GM12878 (cell line): ENCODE measurements around the gene KIF6. TPM values are rescaled to one million over a fixed set of nuclear protein-coding genes. Genes with fewer than 3 reads are reported as not detected.

Experiments used
- ATAC-seq: fragments of 200-7000 bp; cut with Tn5 transposase; 3 replicates; pipeline ENCODE4 v1.9.1; 2020; ENCODE audit warnings: mild to moderate bottlenecking, moderate library complexity
- BruUV-seq: library from RNA; stranded (reverse); fragments of 400-500 nt; replicated peaks from 2 replicates; lab custom pipeline; 2021; lab: Mats Ljungman, UMichigan
- CTCF ChIA-PET: fragments of 300-600 bp; sonication (Branson Sonifier 250); formaldehyde crosslinking; extraction: SDS; loops from one replicate; lab custom pipeline; 2021; ENCODE audit warnings: inconsistent platforms; lab: Yijun Ruan, JAX
- POLR2A ChIA-PET: fragments of 350-600 bp; formaldehyde crosslinking; extraction: SDS; loops from one replicate; lab custom pipeline; 2021; ENCODE audit warnings: inconsistent platforms; lab: Charles Lee
- RAD21 ChIA-PET: fragments of 300-600 bp; sonication (Branson Sonifier 250); formaldehyde crosslinking; loops from one replicate; lab custom pipeline; 2023; ENCODE audit warnings: antibody characterized with exemption; ENCODE audit not compliant: unreplicated experiment; lab: Charles Lee
- SMC1A ChIA-PET: fragments of 300-600 bp; sonication (Branson Sonifier 250); formaldehyde crosslinking; loops from one replicate; lab custom pipeline; 2023; ENCODE audit not compliant: unreplicated experiment, uncharacterized antibody; lab: Charles Lee
- DNase-seq: peaks from one replicate; pipeline ENCODE4 v3.0.0-alpha.2; 2011; ENCODE audit warnings: low read depth, low spot score
- FAIRE-seq: peaks from 3 replicates; lab custom pipeline; 2011; peaks lifted over from hg19 to GRCh38; lab: Jason Lieb, UNC
- H2AFZ ChIP-seq: 2 replicates; pipeline ENCODE4 v1.6.0; 2011; ENCODE audit warnings: low read depth, low read length, control low read depth; ENCODE audit not compliant: control insufficient read depth
- H3K27ac ChIP-seq: 2 replicates; pipeline ENCODE4 v1.5.1; 2011; ENCODE audit warnings: control low read depth; ENCODE audit not compliant: control insufficient read depth, insufficient read depth
- H3K27me3 ChIP-seq, 2 experiments: replicated peaks in 1 of 2; 2 replicates each; pipeline versions ENCODE4 v1.6.0 to v1.6.1; 2011; ENCODE audit warnings: low read length in 1 of 2; ENCODE audit not compliant: control insufficient read depth in 2 of 2, insufficient read depth in 2 of 2
- H3K36me3 ChIP-seq, 2 experiments: 2 replicates each; pipeline ENCODE4 v1.5.1; 2011; ENCODE audit warnings: low read length in 1 of 2; ENCODE audit not compliant: control insufficient read depth in 2 of 2, insufficient read depth in 2 of 2
- H3K4me1 ChIP-seq: 2 replicates; pipeline ENCODE4 v1.6.1; 2011; ENCODE audit warnings: mild to moderate bottlenecking, low read length, moderate library complexity, mixed read lengths; ENCODE audit not compliant: control insufficient read depth, insufficient read depth
- H3K4me2 ChIP-seq: 2 replicates; pipeline ENCODE4 v1.6.0; 2011; ENCODE audit warnings: control low read depth; ENCODE audit not compliant: control insufficient read depth, insufficient read depth
- H3K4me3 ChIP-seq: fragments of 200-600 bp; sonication (generic); 2 replicates; pipeline ENCODE4 v1.5.1; 2016
- H3K79me2 ChIP-seq: 2 replicates; pipeline ENCODE4 v1.6.0; 2011; ENCODE audit warnings: low read length; ENCODE audit not compliant: control insufficient read depth, insufficient read depth
- H3K9ac ChIP-seq: 2 replicates; pipeline ENCODE4 v1.8.0; 2011; ENCODE audit warnings: low read length, control low read depth, mixed read lengths; ENCODE audit not compliant: control insufficient read depth, insufficient read depth
- H3K9me3 ChIP-seq: replicated peaks from 3 replicates; pipeline ENCODE4 v1.5.1; 2011; ENCODE audit warnings: mild to moderate bottlenecking, low read length; ENCODE audit not compliant: control insufficient read depth, insufficient read depth
- H4K20me1 ChIP-seq: 2 replicates; pipeline ENCODE4 v1.6.0; 2011; ENCODE audit not compliant: control insufficient read depth, insufficient read depth
- FOS ChIP-seq: IDR thresholded peaks from 3 replicates; pipeline ENCODE4 v1.6.1; 2011; ENCODE audit warnings: borderline replicate concordance; ENCODE audit not compliant: insufficient read length; ENCODE audit errors: extremely low read depth
- IRF4 ChIP-seq: IDR thresholded peaks from 2 replicates; pipeline ENCODE4 v1.6.1; 2011; ENCODE audit warnings: low read depth, low read length
- NFYB ChIP-seq: IDR thresholded peaks from 2 replicates; pipeline ENCODE4 v1.6.1; 2011; ENCODE audit warnings: low read depth, mild to moderate bottlenecking, low read length, improper control_type of control experiment, moderate library complexity; ENCODE audit not compliant: insufficient read depth
- POLR2A ChIP-seq: IDR thresholded peaks from 2 replicates; pipeline ENCODE4 v1.6.1; 2011; ENCODE audit warnings: low read depth, mild to moderate bottlenecking, low read length
- ZSCAN29 ChIP-seq: fragments of 450-650 bp; IDR thresholded peaks from 2 replicates; pipeline ENCODE4 v1.6.1; 2017; ENCODE audit warnings: mild to moderate bottlenecking, moderate library complexity
- WGBS: methylation state at CpG from one replicate; pipeline ENCODE4 v1.1.6; 2016; ENCODE audit warnings: low lambda C conversion rate; ENCODE audit not compliant: insufficient replicate concordance, insufficient coverage; ENCODE audit errors: missing lambda C conversion rate; 5-methylcytosine and 5-hydroxymethylcytosine counted together
- in situ Hi-C: fragments of 300-500 bp; cut with MboI; formaldehyde crosslinking; loops from 9 replicates; pipeline ENCODE4 v1.14.3; 2018; ENCODE audit warnings: mixed read lengths
- intact Hi-C: fragments of 100-400 bp; cut with micrococcal nuclease; formaldehyde crosslinking; loops from one replicate; pipeline ENCODE4 v1.14.2; 2022; ENCODE audit not compliant: unreplicated experiment
- polyA plus RNA-seq, 11 experiments: library from polyadenylated mRNA; depleted of rRNA in 4 of 11; unstranded in 6 of 11; stranded (reverse) in 5 of 11; fragments of >200 nt; fragmentation: Nextera tagmentation in 4 of 11; fragmentation: Illumina TruSeq in 1 of 11; extraction: Ambion mirVana in 4 of 11; extraction: Trizol in 1 of 11; gene quantifications; 1 replicate in 1 of 11; 2 replicates in 10 of 11; pipeline versions ENCODE4 v1.2.1 to v1.2.3, GENCODE V29; 2011 to 2016; ENCODE audit warnings: inconsistent platforms in 2 of 11, missing spikeins in 2 of 11, low read depth in 1 of 11
- total RNA-seq, 4 experiments: library from RNA; depleted of rRNA in 3 of 4; stranded (reverse); fragments of >200 nt in 3 of 4; fragmentation: Illumina TruSeq in 1 of 4; extraction: Trizol in 1 of 4; gene quantifications; 2 replicates each; pipeline versions ENCODE4 v1.2.1 to v1.2.3, GENCODE V29; 2013 to 2021
- TF ChIP-seq, protein P1 (sequence below): fragments of 450-650 bp; IDR thresholded peaks from 2 replicates; pipeline ENCODE4 v1.6.1; 2017; ENCODE audit warnings: mild to moderate bottlenecking
- TF ChIP-seq, protein P2 (sequence below): fragments of 450-650 bp; IDR thresholded peaks from 2 replicates; pipeline ENCODE4 v1.6.1; 2016; ENCODE audit warnings: mild to moderate bottlenecking, moderate library complexity, borderline replicate concordance

The KIF6 gene
- total and polyA plus RNA-seq, 10 of the 15 experiments (the other 5 are each of a cell fraction or from before 2014, with no cell fraction given): 0.09 to 1.0 (median 0.28) TPM

DNA sequence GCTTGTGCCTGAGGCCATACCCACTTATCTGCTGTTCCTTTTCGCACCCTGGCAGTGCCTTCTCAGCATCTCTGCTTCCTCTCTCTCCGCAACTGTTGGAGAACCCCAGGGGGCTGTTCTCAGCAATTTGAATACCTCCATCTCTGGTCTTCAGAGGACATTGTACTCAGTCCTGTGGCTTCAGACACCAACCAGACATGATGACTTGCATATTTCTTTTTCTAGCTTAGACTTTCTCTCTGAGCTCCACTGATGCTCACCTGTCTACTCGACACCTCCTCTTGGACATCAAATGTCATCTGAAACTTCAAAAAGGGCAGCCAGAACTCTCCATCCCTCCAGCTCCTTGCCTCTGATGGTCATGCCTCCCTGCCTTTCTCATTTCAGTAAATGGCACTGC is 383.9 kb downstream of the KIF6 start:
- in situ Hi-C loops: no loop called here
- RAD21 ChIA-PET: interaction anchor here (0.6 to 1.6 kb wide), 2 partner anchors 12 to 1971 kb away, joined by 3 read pairs; no protein-coding TSS in a partner anchor

More for the DNA sequence above, 383.9 kb downstream of the KIF6 start:
- Histone ChIP-seq H3K27ac (no peak overlapping the region), H2AFZ (no peak overlapping the region), H3K36me3 (no peaks in the 10 kb centered on the region), H3K79me2 (no peaks in the 10 kb centered on the region), H3K4me2 (no peak overlapping the region), H4K20me1 (no peaks in the 10 kb centered on the region), H3K27me3 (no peaks in the 10 kb centered on the region), H3K9me3 (no peaks in the 10 kb centered on the region; the same call in 2 of the 3 replicates), H3K4me3 (no peak overlapping the region), H3K4me1 (peaks cover 8% of the 10 kb centered on the region), H3K9ac (no peak overlapping the region)
- BruUV-seq: no TSS peak
- TF ChIP-seq FOS (no peak), ZSCAN29 (no peak), NFYB (no peak), POLR2A (no peak), IRF4 (no peak)
- TF ChIP-seq, protein P1, sequence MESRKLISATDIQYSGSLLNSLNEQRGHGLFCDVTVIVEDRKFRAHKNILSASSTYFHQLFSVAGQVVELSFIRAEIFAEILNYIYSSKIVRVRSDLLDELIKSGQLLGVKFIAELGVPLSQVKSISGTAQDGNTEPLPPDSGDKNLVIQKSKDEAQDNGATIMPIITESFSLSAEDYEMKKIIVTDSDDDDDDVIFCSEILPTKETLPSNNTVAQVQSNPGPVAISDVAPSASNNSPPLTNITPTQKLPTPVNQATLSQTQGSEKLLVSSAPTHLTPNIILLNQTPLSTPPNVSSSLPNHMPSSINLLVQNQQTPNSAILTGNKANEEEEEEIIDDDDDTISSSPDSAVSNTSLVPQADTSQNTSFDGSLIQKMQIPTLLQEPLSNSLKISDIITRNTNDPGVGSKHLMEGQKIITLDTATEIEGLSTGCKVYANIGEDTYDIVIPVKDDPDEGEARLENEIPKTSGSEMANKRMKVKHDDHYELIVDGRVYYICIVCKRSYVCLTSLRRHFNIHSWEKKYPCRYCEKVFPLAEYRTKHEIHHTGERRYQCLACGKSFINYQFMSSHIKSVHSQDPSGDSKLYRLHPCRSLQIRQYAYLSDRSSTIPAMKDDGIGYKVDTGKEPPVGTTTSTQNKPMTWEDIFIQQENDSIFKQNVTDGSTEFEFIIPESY: no peak
- TF ChIP-seq, protein P2, sequence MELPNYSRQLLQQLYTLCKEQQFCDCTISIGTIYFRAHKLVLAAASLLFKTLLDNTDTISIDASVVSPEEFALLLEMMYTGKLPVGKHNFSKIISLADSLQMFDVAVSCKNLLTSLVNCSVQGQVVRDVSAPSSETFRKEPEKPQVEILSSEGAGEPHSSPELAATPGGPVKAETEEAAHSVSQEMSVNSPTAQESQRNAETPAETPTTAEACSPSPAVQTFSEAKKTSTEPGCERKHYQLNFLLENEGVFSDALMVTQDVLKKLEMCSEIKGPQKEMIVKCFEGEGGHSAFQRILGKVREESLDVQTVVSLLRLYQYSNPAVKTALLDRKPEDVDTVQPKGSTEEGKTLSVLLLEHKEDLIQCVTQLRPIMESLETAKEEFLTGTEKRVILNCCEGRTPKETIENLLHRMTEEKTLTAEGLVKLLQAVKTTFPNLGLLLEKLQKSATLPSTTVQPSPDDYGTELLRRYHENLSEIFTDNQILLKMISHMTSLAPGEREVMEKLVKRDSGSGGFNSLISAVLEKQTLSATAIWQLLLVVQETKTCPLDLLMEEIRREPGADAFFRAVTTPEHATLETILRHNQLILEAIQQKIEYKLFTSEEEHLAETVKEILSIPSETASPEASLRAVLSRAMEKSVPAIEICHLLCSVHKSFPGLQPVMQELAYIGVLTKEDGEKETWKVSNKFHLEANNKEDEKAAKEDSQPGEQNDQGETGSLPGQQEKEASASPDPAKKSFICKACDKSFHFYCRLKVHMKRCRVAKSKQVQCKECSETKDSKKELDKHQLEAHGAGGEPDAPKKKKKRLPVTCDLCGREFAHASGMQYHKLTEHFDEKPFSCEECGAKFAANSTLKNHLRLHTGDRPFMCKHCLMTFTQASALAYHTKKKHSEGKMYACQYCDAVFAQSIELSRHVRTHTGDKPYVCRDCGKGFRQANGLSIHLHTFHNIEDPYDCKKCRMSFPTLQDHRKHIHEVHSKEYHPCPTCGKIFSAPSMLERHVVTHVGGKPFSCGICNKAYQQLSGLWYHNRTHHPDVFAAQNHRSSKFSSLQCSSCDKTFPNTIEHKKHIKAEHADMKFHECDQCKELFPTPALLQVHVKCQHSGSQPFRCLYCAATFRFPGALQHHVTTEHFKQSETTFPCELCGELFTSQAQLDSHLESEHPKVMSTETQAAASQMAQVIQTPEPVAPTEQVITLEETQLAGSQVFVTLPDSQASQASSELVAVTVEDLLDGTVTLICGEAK: no peak
- FAIRE-seq (no peak), ATAC-seq (no peak), DNase-seq (no peak)
- SMC1A ChIA-PET: no interaction called here
- WGBS: 0% methylated on average over 3 of the region's 3 CpGs
- intact Hi-C loops: loop anchor here (10.0 kb wide), 1 partner anchor 963 kb away; no protein-coding TSS in a partner anchor
- CTCF ChIA-PET: interaction anchor here (1.0 to 4.1 kb wide), 4 partner anchors 8 to 141 kb away, joined by 3 to 14 read pairs (median 3); no protein-coding TSS in a partner anchor
- POLR2A ChIA-PET: no interaction called here
